CD4-positive, alpha-beta T cell (primary cell): Measurements from ENCODE around the gene MYO9B. TPM values are rescaled to one million over a fixed set of nuclear protein-coding genes. Genes with fewer than 3 reads are reported as not detected.

Experiments used
- ATAC-seq: fragments of 200-7000 bp; cut with Tn5 transposase; one replicate; pipeline ENCODE4 v1.10.0; 2022; ENCODE audit warnings: mild to moderate bottlenecking; ENCODE audit not compliant: poor library complexity
- CTCF ChIA-PET: fragments of 350-600 bp; sonication (Branson Sonifier 250); formaldehyde crosslinking; loops from one replicate; lab custom pipeline; 2021; ENCODE audit warnings: antibody characterized with exemption, inconsistent platforms; lab: Charles Lee
- POLR2A ChIA-PET: fragments of 350-600 bp; sonication (Branson Sonifier 250); formaldehyde crosslinking; loops from one replicate; lab custom pipeline; 2021; ENCODE audit warnings: antibody characterized with exemption, inconsistent platforms; lab: Charles Lee
- DNase-seq, 14 experiments: peaks; one replicate each; pipeline ENCODE4 v3.0.0-alpha.2; 2013 to 2020; ENCODE audit warnings: mixed read lengths in 2 of 14
- H3K27ac ChIP-seq, 2 donors: one replicate each; pipeline versions ENCODE4 v1.5.1 to v1.7.0; 2013; ENCODE audit warnings: low read length in 2 of 2, low read depth in 1 of 2, mild to moderate bottlenecking in 1 of 2
- H3K27me3 ChIP-seq, 2 experiments: 1 replicate in 1 of 2; 2 replicates in 1 of 2; pipeline versions ENCODE4 v1.6.1 to v1.7.0; 2013; ENCODE audit warnings: low read length in 2 of 2, control low read depth in 1 of 2, mild to moderate bottlenecking in 1 of 2, moderate library complexity in 1 of 2; ENCODE audit not compliant: insufficient read depth in 2 of 2, control insufficient read depth in 1 of 2
- H3K36me3 ChIP-seq: one replicate; pipeline ENCODE4 v1.6.1; 2013; ENCODE audit warnings: low read length, control low read depth; ENCODE audit not compliant: insufficient read depth
- H3K4me1 ChIP-seq: one replicate; pipeline ENCODE4 v1.6.1; 2013; ENCODE audit warnings: low read length, control low read depth; ENCODE audit not compliant: insufficient read depth
- H3K4me3 ChIP-seq: one replicate; pipeline ENCODE4 v1.5.1; 2013; ENCODE audit warnings: mild to moderate bottlenecking, low read length, moderate library complexity
- H3K9me3 ChIP-seq, 2 experiments: 1 replicate in 1 of 2; 2 replicates in 1 of 2; pipeline versions ENCODE4 v1.6.1 to v1.7.0; 2013; ENCODE audit warnings: low read length in 2 of 2, mild to moderate bottlenecking in 2 of 2, control low read depth in 1 of 2, moderate library complexity in 1 of 2; ENCODE audit not compliant: control insufficient read depth in 1 of 2, insufficient read depth in 1 of 2
- H3K27ac Mint-ChIP-seq: one replicate; pipeline ENCODE4 v1.8.0; 2020; ENCODE audit warnings: mixed read lengths
- H3K27me3 Mint-ChIP-seq: one replicate; pipeline ENCODE4 v1.8.0; 2021; ENCODE audit warnings: mixed read lengths
- H3K36me3 Mint-ChIP-seq: one replicate; pipeline ENCODE4 v1.8.0; 2021; ENCODE audit warnings: low read depth, mixed read lengths
- H3K4me1 Mint-ChIP-seq: one replicate; pipeline ENCODE4 v1.8.0; 2021; ENCODE audit warnings: low read depth, mixed read lengths
- H3K4me3 Mint-ChIP-seq: one replicate; pipeline ENCODE4 v1.8.0; 2020; ENCODE audit warnings: mild to moderate bottlenecking, mixed read lengths
- H3K9me3 Mint-ChIP-seq: one replicate; pipeline ENCODE4 v1.8.0; 2020; ENCODE audit warnings: mixed read lengths
- intact Hi-C, 2 experiments: fragments of 100-400 bp; cut with DNase I in 1 of 2; cut with micrococcal nuclease in 1 of 2; formaldehyde crosslinking; loops; one replicate each; pipeline versions ENCODE4 v1.15.1 to v1.9.0; 2023 to 2025; cut with DNase I, micrococcal nuclease
- total RNA-seq, 174 experiments: library from RNA in 2 of 174; stranded (reverse) in 2 of 174; gene quantifications; one replicate each; pipeline ENCODE4 v1.2.3 and lab custom pipeline; 2021 to 2026
- TF ChIP-seq, protein P1 (sequence below): fragments of 200-600 bp; IDR thresholded peaks from one replicate; pipeline ENCODE4 v1.8.0; 2022; ENCODE audit warnings: antibody characterized with exemption, mild to moderate bottlenecking

Gene MYO9B
- total RNA-seq, 2 experiments from 2014 or later: 176 to 184 TPM

DNA sequence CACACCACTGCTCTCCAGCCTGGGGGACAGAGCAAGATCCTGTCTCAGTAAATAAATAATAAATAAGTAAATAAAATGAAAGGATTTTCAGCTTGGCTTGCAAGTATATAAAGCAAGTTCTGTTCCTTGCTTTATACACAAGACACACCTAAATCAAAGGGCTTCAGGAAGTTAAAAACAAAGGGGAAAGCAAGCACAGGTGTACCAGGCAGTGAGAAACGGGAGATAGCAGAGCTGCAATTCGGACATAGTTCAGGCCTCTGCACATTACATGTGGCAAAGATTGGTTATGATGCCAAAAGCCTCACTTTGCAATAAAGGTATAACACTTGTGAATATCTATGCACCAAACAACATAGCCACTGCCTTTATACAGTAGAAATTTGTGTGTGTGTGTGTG lies 47.5 kb downstream of the MYO9B start:
- DNase-seq (no peak), ATAC-seq (no peak)
- intact Hi-C loops: loop anchor here in 1 of 2 experiments (10.0 kb wide), 1 partner anchor 62 kb away; no protein-coding TSS in a partner anchor
- H3K4me1 ChIP-seq: peaks cover 51% of the 10 kb centered on the region
- H3K4me3 ChIP-seq: no peak overlapping the region
- H3K27ac ChIP-seq: no peak overlapping the region
- H3K4me1 Mint-ChIP-seq: peaks cover 54% of the 10 kb centered on the region
- peaks cover 0 to 12% of the 10 kb centered on the region in 2 experiments for H3K9me3 ChIP-seq
- peaks cover 21% of the 10 kb centered on the region for H3K36me3 ChIP-seq
- H3K27ac Mint-ChIP-seq: peak overlapping the region; percentile 97
- TF ChIP-seq, protein P1, sequence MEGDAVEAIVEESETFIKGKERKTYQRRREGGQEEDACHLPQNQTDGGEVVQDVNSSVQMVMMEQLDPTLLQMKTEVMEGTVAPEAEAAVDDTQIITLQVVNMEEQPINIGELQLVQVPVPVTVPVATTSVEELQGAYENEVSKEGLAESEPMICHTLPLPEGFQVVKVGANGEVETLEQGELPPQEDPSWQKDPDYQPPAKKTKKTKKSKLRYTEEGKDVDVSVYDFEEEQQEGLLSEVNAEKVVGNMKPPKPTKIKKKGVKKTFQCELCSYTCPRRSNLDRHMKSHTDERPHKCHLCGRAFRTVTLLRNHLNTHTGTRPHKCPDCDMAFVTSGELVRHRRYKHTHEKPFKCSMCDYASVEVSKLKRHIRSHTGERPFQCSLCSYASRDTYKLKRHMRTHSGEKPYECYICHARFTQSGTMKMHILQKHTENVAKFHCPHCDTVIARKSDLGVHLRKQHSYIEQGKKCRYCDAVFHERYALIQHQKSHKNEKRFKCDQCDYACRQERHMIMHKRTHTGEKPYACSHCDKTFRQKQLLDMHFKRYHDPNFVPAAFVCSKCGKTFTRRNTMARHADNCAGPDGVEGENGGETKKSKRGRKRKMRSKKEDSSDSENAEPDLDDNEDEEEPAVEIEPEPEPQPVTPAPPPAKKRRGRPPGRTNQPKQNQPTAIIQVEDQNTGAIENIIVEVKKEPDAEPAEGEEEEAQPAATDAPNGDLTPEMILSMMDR: no peak
- no peaks in the 10 kb centered on the region for H3K27me3 Mint-ChIP-seq
- H3K27me3 ChIP-seq: no peaks in the 10 kb centered on the region
- H3K36me3 Mint-ChIP-seq: peaks cover 48% of the 10 kb centered on the region
- ChIA-PET CTCF (no interaction called here), POLR2A (interaction anchor here (0.6 to 3.7 kb wide), 2 partner anchors 48 to 400 kb away, joined by 3 to 88 read pairs; partner anchors contain the start of genes HAUS8 and MYO9B)
- no peak overlapping the region for H3K4me3 Mint-ChIP-seq
- no peaks in the 10 kb centered on the region for H3K9me3 Mint-ChIP-seq

DNA sequence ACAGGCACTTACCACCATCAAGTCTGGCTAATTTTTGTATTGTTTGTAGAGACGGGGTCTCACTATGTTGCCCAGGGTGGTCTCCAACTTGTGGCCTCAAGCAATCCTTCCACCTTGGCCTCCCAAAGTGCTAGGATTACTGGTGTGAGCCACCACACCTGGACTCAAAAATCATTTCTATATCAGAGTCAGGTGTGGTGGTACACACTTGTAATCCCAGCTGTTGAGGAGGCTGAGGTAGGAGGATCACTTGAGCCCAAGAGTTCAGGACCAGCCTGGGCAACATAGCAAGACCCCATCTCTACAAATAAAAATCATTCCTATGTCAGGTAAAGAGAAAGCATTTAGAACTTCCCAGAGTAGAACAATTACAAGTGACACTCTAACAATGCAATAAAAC lies 48.4 kb downstream of the MYO9B start:
- no peak overlapping the region for H3K4me3 ChIP-seq
- Mint-ChIP-seq H3K27me3 (no peaks in the 10 kb centered on the region), H3K27ac (peak overlapping the region; percentile 97), H3K9me3 (no peaks in the 10 kb centered on the region), H3K4me3 (peak overlapping the region; percentile 38), H3K4me1 (peaks cover 54% of the 10 kb centered on the region), H3K36me3 (peaks cover 44% of the 10 kb centered on the region)
- no peaks in the 10 kb centered on the region for H3K27me3 ChIP-seq
- ChIA-PET POLR2A (interaction anchor here (2.7 to 3.7 kb wide), 2 partner anchors 49 to 60 kb away, joined by 47 to 88 read pairs; partner anchors contain the start of genes HAUS8 and MYO9B), CTCF (no interaction called here)
- H3K27ac ChIP-seq: peak overlapping the region in 1 of 2 donors; percentile 87
- TF ChIP-seq, protein P1: no peak
- peaks cover 0 to 12% of the 10 kb centered on the region in 2 experiments for H3K9me3 ChIP-seq
- no peak for ATAC-seq
- peaks cover 54% of the 10 kb centered on the region for H3K4me1 ChIP-seq
- H3K36me3 ChIP-seq: peaks cover 22% of the 10 kb centered on the region
- intact Hi-C loops: loop anchor here in 1 of 2 experiments (10.0 kb wide), 1 partner anchor 61 kb away; no protein-coding TSS in a partner anchor
- no peak for DNase-seq

DNA sequence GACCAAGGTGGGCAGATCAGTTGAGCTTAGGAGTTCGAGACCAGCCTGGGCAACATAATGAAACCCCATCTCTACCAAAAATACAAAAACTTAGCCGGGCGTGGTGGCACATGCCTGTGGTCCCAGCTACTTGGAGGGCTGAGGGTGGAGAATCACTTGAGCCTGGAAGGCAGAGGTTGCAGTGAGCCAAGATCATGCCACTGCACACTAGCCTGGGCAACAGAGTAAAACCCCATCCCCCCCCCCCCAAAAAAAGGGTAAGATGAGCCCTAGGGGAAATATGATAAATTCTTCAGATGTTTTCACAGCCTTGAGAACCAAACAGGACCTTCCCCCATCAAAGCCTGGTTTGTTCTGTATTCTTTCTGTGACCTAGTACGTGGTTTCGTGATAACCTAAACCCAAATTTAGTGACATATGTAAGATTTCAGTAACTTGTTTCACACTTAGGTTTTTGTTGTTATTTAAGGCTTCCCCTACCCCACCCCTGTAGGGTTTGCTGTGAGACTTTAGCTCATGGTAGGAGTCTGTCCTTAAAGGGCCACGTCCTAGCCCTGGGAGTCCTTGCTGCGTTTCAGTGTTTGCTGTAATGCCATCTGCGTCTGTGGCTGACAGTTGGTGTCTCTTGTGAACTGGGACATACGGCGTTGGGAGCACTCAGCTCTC lies 49.6 kb downstream of the MYO9B start:
- peak in 7 of 14 experiments; percentile 4 to 85 (median 53) for DNase-seq
- TF ChIP-seq, protein P1: no peak
- H3K36me3 ChIP-seq: peaks cover 25% of the 10 kb centered on the region
- peak overlapping the region; percentile 86 to 87 for H3K27ac ChIP-seq
- no peaks in the 10 kb centered on the region for H3K27me3 ChIP-seq
- ATAC-seq: peak; percentile 76
- peaks cover 34% of the 10 kb centered on the region for H3K36me3 Mint-ChIP-seq
- H3K9me3 ChIP-seq: peaks cover 0 to 12% of the 10 kb centered on the region in 2 experiments
- H3K4me1 ChIP-seq: peaks cover 54% of the 10 kb centered on the region
- H3K27ac Mint-ChIP-seq: peak overlapping the region; percentile 97
- POLR2A ChIA-PET: interaction anchor here (0.5 to 3.7 kb wide), 22 partner anchors 9 to 639 kb away, joined by 3 to 88 read pairs (median 4); partner anchors contain the start of genes BABAM1, HAUS8, MED26 and MRPL34
- intact Hi-C loops: loop anchor here in 1 of 2 experiments (1.0 to 10.0 kb wide), 3 partner anchors 33 to 60 kb away; partner anchors contain the start of genes HAUS8 and MYO9B
- CTCF ChIA-PET: interaction anchor here (0.7 to 1.5 kb wide), 5 partner anchors 9 to 110 kb away, joined by 3 to 5 read pairs (median 3); partner anchors contain the start of genes HAUS8 and MYO9B
- no peaks in the 10 kb centered on the region for H3K27me3 Mint-ChIP-seq
- H3K9me3 Mint-ChIP-seq: no peaks in the 10 kb centered on the region
- peak overlapping the region; percentile 86 for H3K4me3 Mint-ChIP-seq
- H3K4me1 Mint-ChIP-seq: peaks cover 54% of the 10 kb centered on the region
- H3K4me3 ChIP-seq: peak overlapping the region; percentile 39
